ENCODE measurements around the gene SP6. TPM values are rescaled to one million over a fixed set of nuclear protein-coding genes. Genes with fewer than 3 reads are reported as not detected.

SP6 gene
- total RNA-seq, 4 donors from 2014 or later, result under 0.01 to 0.71 (median 0.25) TPM

DNA sequence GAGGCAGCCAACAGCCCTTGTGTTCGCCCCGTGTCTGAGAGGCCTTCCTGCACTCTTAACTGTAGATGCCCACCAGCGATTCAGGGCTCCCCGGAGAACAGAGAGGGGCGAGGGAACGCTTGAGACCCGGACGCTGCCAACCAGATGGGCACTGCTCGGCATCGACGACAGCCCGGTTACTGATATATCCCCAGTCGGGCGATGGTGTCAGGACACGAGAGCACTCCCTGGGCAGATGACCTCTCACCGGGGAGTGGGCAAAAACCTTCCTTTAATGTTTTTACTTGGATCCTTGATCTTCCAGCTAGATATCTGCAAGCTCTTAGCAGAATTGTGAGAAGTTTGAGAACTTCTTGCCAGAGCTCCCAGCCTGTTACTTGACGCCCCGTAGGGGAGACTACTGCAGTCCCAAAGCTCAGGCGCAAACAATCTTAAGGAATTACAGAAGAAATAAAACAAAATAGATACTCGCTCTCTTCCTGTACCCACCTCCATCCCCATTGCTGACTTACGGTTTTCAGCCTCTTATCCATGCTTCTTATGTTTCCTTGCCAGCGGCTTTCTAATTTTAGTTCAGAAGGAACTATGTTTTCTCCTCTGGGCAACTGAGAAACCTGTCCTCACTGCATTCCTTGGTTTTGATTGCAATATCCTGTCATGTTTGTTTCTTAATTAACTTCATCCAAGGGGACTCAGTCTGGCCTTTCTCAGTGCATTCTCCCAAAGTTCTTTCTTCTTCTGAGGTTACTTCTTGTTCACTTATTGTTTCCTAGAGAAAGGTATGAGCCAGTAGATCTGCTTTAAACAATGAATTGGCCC lies 45.9 kb upstream of the SP6 start:
- Histone ChIP-seq H3K36me3 (peaks cover 0 to 3% (median 0%) of the 10 kb centered on the region in 4 donors), H3K9me3 (no peaks in the 10 kb centered on the region), H3K4me3 (peak overlapping the region; percentile 71 to 97 (median 88)), H3K27me3 (no peaks in the 10 kb centered on the region), H3K27ac (replicated peaks in 1 of 4) (peak overlapping the region; percentile 95 to 100 (median 98)), H3K4me1 (peaks cover 53 to 64% (median 59%) of the 10 kb centered on the region in 4 donors)
- no peak for TF ChIP-seq EP300 (IDR thresholded peaks at IDR 0.05)
- no peak for TF ChIP-seq POLR2AphosphoS5 (IDR thresholded peaks at IDR 0.05)
- TF ChIP-seq, protein P1, sequence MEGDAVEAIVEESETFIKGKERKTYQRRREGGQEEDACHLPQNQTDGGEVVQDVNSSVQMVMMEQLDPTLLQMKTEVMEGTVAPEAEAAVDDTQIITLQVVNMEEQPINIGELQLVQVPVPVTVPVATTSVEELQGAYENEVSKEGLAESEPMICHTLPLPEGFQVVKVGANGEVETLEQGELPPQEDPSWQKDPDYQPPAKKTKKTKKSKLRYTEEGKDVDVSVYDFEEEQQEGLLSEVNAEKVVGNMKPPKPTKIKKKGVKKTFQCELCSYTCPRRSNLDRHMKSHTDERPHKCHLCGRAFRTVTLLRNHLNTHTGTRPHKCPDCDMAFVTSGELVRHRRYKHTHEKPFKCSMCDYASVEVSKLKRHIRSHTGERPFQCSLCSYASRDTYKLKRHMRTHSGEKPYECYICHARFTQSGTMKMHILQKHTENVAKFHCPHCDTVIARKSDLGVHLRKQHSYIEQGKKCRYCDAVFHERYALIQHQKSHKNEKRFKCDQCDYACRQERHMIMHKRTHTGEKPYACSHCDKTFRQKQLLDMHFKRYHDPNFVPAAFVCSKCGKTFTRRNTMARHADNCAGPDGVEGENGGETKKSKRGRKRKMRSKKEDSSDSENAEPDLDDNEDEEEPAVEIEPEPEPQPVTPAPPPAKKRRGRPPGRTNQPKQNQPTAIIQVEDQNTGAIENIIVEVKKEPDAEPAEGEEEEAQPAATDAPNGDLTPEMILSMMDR (IDR thresholded peaks at IDR 0.05), result no peak
- no peak for TF ChIP-seq POLR2A (IDR thresholded peaks at IDR 0.05; ENCODE audit: low read depth)
- 4% methylated on average over 19 of the region's 22 CpGs for WGBS
- DNase-seq (ENCODE audit: extremely low spot score), result no peak
- intact Hi-C loops (cut with DNase I), result loop anchor here (2.0 to 10.0 kb wide), 2 partner anchors 74 to 192 kb away; partner anchors contain the start of gene CDK5RAP3

DNA sequence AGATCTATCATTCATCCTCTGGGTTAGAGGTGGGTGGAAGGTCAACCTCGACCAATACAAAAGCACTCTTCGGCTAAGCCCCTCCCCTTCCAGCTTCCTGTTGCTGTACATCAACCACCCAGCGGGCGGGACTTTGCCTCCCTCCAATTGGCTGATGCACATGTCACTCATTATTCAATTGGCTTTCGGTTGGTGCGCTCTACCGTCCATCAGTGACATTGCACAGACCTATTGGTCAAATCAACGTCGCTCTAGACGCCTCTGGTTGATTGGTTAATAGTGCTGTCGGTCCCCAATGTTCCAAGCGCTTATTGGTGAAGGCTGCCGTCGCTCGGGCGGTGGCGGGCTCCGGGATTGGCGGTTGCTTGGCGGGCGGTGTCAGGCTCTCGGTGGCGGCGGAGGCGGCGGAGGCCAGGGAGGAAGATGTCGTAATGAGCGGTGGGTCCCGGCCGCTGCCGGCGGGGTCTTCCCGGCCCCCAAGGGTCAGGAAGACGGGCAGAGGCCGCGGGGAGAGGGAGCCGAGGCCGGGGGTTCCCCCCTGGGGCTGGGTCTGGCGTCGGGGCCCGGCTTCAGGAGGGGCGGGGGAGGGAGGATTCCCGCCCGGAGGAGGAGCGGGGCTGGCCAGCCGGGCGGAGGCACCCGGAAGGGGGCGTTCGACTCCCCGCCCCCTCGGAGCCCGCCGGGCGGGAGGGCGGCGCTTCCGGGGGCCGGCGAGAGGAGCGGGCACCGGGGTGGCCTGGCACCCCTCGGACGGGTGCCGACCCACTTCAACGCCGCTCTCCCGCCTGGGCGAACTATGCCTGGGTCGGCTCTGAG lies 45.1 kb upstream of the SP6 start, which contains the start of gene SP2:
Gene SP2, plus strand, starts transcription at position 381 of the 816 bp plus-strand sequence. Its CDS starts 51 bp downstream, at position 432.
- H3K36me3 ChIP-seq, result peaks cover 0 to 3% (median 0%) of the 10 kb centered on the region in 4 donors
- no peaks in the 10 kb centered on the region for H3K9me3 ChIP-seq
- H3K27me3 ChIP-seq, result no peaks in the 10 kb centered on the region
- H3K4me3 ChIP-seq, result peak within 1 kb of the TSS; percentile 71 to 97 (median 88)
- peak; percentile 75 to 91 for TF ChIP-seq POLR2AphosphoS5 (IDR thresholded peaks at IDR 0.05)
- peak; percentile 93 for TF ChIP-seq POLR2A (IDR thresholded peaks at IDR 0.05; ENCODE audit: low read depth)
- TF ChIP-seq, protein P1 (IDR thresholded peaks at IDR 0.05), result peak in 2 of 3 experiments; percentile 5 to 48
- TF ChIP-seq EP300 (IDR thresholded peaks at IDR 0.05), result no peak
- 1% methylated on average over 20 of the region's 70 CpGs for WGBS
- DNase-seq (ENCODE audit: extremely low spot score), result peak; percentile 100
- peaks cover 45 to 56% (median 54%) of the 10 kb centered on the region in 4 donors for H3K4me1 ChIP-seq
- intact Hi-C loops (cut with DNase I), result loop anchor here (2.0 to 10.0 kb wide), 2 partner anchors 75 to 191 kb away; partner anchors contain the start of gene CDK5RAP3
- peak within 1 kb of the TSS; percentile 95 to 100 (median 98) for H3K27ac ChIP-seq (replicated peaks in 1 of 4)

DNA sequence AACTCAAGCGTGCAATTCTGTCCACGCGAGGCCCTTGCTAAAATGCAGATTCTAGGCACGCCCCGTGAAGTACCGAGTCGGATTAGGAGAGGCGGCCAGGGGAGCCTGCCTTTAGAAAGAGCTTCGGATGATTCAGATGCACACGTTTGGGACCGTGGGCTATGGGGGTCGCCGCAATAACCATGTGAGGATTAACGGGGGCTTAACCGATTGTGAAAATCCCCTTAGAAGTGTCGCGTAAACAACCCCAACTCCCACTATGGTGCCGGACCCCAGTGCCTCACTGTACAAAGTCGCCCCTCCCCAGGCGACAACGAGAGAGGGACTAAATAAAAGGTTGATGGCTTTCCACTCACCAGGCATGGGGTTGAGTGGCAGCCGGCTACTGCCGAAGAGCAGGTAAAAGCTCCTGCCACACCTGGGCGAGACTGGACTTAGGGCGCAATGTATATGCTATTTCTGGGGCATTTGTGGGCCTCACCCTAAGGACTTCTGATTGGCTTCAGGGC lies 44.4 kb upstream of the SP6 start:
- peaks cover 0 to 3% (median 0%) of the 10 kb centered on the region in 4 donors for H3K36me3 ChIP-seq
- TF ChIP-seq, protein P1 (IDR thresholded peaks at IDR 0.05), result no peak
- TF ChIP-seq POLR2A (IDR thresholded peaks at IDR 0.05; ENCODE audit: low read depth), result peak; percentile 69
- peak; percentile 95 to 96 for TF ChIP-seq POLR2AphosphoS5 (IDR thresholded peaks at IDR 0.05)
- peak; percentile 93 for DNase-seq (ENCODE audit: extremely low spot score)
- peak overlapping the region; percentile 88 to 100 (median 94) for H3K27ac ChIP-seq (replicated peaks in 1 of 4)
- intact Hi-C loops (cut with DNase I), result loop anchor here (10.0 kb wide), 1 partner anchor 191 kb away; no protein-coding TSS in a partner anchor
- WGBS, result 1% methylated on average over 24 of the region's 25 CpGs
- H3K4me3 ChIP-seq, result peak overlapping the region; percentile 71 to 88 (median 82)
- no peaks in the 10 kb centered on the region for H3K27me3 ChIP-seq
- no peaks in the 10 kb centered on the region for H3K9me3 ChIP-seq
- H3K4me1 ChIP-seq, result peaks cover 39 to 51% (median 48%) of the 10 kb centered on the region in 4 donors

DNA sequence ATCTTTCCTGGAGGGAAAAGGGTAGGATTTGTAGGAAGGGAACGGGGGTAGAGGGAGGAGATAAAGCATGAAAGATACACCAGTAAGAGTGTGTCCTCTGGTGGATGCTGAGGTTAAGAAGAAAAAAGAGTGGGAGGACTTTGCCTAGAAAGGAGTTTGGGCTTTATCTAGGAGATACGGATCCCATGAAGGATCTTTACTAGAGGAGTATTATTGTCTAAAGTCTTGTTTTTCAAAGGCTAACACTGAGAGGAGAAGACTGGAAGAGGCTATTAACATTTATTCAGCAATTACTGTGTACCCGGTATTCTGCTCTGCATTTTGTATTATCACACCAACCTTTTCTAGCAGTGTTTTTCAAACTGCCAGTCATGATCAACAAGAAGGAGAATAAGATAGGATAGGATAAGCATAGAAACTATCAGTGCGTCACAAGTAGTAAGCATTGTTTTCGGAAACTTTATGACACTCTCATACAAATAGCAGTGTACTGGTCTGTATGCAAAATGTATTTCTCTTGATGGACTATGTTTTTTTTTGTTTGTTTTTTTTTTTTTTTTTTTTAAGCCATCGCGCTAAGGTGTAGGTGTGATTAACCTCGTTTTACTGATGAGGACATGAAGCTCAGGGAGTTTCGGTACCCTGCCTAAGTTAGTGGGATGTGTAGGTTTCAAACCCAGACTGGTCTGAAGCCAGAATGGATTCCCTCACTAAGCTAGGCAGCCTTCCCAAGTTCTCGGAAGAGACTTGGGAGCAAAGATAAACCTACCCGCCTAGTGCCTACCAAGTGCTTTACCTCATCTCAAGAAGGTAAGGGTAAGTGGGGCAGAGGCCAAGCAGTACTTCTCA lies 43.8 kb upstream of the SP6 start:
- WGBS, result 40% methylated on average over 10 of the region's 11 CpGs
- H3K27me3 ChIP-seq, result no peaks in the 10 kb centered on the region
- intact Hi-C loops (cut with DNase I), result loop anchor here (5.0 to 10.0 kb wide), 2 partner anchors 48 to 190 kb away; partner anchors contain the start of gene PNPO
- peaks cover 33 to 45% (median 41%) of the 10 kb centered on the region in 4 donors for H3K4me1 ChIP-seq
- TF ChIP-seq POLR2A (IDR thresholded peaks at IDR 0.05; ENCODE audit: low read depth) (no peak), EP300 (IDR thresholded peaks at IDR 0.05) (no peak), POLR2AphosphoS5 (IDR thresholded peaks at IDR 0.05) (no peak)
- TF ChIP-seq, protein P1 (IDR thresholded peaks at IDR 0.05), result no peak
- peak overlapping the region; percentile 88 to 100 (median 94) for H3K27ac ChIP-seq (replicated peaks in 1 of 4)
- H3K36me3 ChIP-seq, result peaks cover 0 to 3% (median 0%) of the 10 kb centered on the region in 4 donors
- DNase-seq (ENCODE audit: extremely low spot score), result no peak
- peak overlapping the region; percentile 71 to 88 (median 82) for H3K4me3 ChIP-seq
- no peaks in the 10 kb centered on the region for H3K9me3 ChIP-seq

Data from esophagus muscularis mucosa (tissue), 4 donors.